HUES64 (cell line): ENCODE data around the gene GCC1.
A peak's percentile ranks its signal among the peaks of the same experiment; 100 is the strongest.

Experiments
- H3K27ac ChIP-seq: 2 replicates; pipeline ENCODE4 v1.7.0; 2013; ENCODE audit warnings: low read depth, low read length, inconsistent platforms
- H3K27me3 ChIP-seq: 2 replicates; pipeline ENCODE4 v1.6.1; 2013; ENCODE audit warnings: mild to moderate bottlenecking, low read length; ENCODE audit not compliant: insufficient read depth
- H3K36me3 ChIP-seq: 2 replicates; pipeline ENCODE4 v1.6.1; 2013; ENCODE audit warnings: mild to moderate bottlenecking, low read length; ENCODE audit not compliant: insufficient read depth
- H3K4me1 ChIP-seq: 2 replicates; pipeline ENCODE4 v1.6.1; 2013; ENCODE audit warnings: mild to moderate bottlenecking, low read length, moderate library complexity; ENCODE audit not compliant: insufficient read depth
- H3K4me3 ChIP-seq: 2 replicates; pipeline ENCODE4 v1.5.1; 2013; ENCODE audit warnings: mild to moderate bottlenecking, low read length, moderate library complexity
- H3K9ac ChIP-seq: 2 replicates; pipeline ENCODE4 v1.6.1; 2013; ENCODE audit warnings: mild to moderate bottlenecking, low read depth, low read length
- H3K9me3 ChIP-seq: 2 replicates; pipeline ENCODE4 v1.6.1; 2013; ENCODE audit warnings: low read depth, low read length; ENCODE audit not compliant: insufficient read depth
- WGBS: fragments of 150-250, 120-280 bp; methylation state at CpG from one replicate; pipeline ENCODE4 v1.1.7; 2013; ENCODE audit warnings: missing lambda C conversion rate; 5-methylcytosine and 5-hydroxymethylcytosine counted together

Gene GCC1

GRCh38 chr7:127588697-127589482, 3.5 kb upstream of the GCC1 start:
- peak overlapping the region; percentile 73 for H3K4me3 ChIP-seq
- H3K36me3 ChIP-seq = peaks cover 27% of the 10 kb centered on the region
- H3K4me1 ChIP-seq = peaks cover 10% of the 10 kb centered on the region; the same call in 1 of the 2 replicates
- H3K27me3 ChIP-seq = peaks cover 25% of the 10 kb centered on the region
- H3K9me3 ChIP-seq = no peaks in the 10 kb centered on the region; the same call in 1 of the 2 replicates
- peak overlapping the region; percentile 81 for H3K9ac ChIP-seq
- peak overlapping the region; percentile 77 for H3K27ac ChIP-seq
- WGBS = 5% methylated on average over 43 of the region's 43 CpGs

DNA sequence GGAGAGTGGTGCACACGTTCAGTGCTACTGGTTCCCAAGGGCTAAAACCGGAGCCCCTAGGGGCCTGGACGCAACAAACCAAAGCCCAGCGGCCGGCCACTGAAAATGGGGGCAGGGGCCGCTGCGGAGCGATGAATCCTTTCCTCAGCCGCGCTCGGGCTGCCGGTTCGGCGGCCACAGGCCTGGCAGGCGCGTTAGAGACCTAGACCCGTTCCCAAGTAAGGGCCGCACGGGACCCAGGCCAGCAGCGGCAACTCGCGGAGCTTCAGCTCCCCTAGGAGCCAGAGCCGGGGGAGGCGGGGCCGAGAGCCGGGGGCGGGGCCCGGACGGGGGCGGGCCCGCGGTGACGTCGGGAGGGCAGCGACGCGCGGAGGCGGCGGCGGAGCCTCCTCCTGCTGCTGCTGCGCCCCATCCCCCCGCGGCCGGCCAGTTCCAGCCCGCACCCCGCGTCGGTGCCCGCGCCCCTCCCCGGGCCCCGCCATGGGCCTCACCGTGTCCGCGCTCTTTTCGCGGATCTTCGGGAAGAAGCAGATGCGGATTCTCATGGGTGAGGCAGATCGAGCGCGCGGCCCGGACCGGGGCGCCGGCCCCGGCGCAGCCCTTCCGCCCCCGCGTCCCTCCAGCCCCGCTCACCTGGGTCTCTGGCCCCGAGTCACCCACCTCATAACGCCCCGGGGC, 2.8 kb upstream of the GCC1 start, which contains the start of gene ARF5:
Gene ARF5, plus strand, starts transcription at position 393 of the 678 bp plus-strand sequence. Its CDS starts 88 bp downstream, at position 481.
- Histone ChIP-seq H3K36me3 (peaks cover 34% of the 10 kb centered on the region), H3K27ac (peak within 1 kb of the TSS; percentile 77), H3K27me3 (peaks cover 25% of the 10 kb centered on the region), H3K4me1 (peaks cover 10% of the 10 kb centered on the region; the same call in 1 of the 2 replicates), H3K4me3 (peak within 1 kb of the TSS; percentile 73), H3K9ac (peak within 1 kb of the TSS; percentile 81), H3K9me3 (no peaks in the 10 kb centered on the region; the same call in 1 of the 2 replicates)
- 1% methylated on average over 77 of the region's 77 CpGs for WGBS

DNA sequence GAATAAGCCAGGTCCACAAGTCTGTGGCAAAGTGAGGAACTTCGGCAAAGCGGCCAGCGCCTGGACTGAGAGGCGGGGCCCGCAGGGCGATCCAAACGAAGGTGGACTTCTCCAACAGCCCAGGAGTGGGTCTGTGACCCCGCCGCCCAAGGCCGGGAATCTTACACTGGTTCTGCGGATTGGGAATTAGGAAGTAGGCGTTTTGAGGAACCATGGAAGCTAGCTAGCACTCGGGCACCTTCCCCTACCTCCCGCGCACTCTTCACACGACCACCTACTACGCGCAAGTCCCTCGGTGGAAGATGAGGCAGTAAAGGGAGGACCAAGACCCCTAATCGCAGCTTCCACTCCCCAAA, 2.2 kb upstream of the GCC1 start:
- H3K27me3 ChIP-seq = peaks cover 25% of the 10 kb centered on the region
- peaks cover 39% of the 10 kb centered on the region for H3K36me3 ChIP-seq
- WGBS = 73% methylated on average over 20 of the region's 20 CpGs
- H3K4me1 ChIP-seq = peaks cover 10% of the 10 kb centered on the region; the same call in 1 of the 2 replicates
- peak overlapping the region; percentile 28; the same call in 1 of the 2 replicates for H3K27ac ChIP-seq
- H3K9me3 ChIP-seq = no peaks in the 10 kb centered on the region; the same call in 1 of the 2 replicates
- peak overlapping the region; percentile 64 for H3K9ac ChIP-seq
- peak overlapping the region; percentile 73 for H3K4me3 ChIP-seq

- no peaks in the 10 kb centered on the region; the same call in 1 of the 2 replicates for H3K9me3 ChIP-seq
- peaks cover 10% of the 10 kb centered on the region; the same call in 1 of the 2 replicates for H3K4me1 ChIP-seq
- H3K27me3 ChIP-seq = peaks cover 25% of the 10 kb centered on the region
- no peak overlapping the region for H3K27ac ChIP-seq
- 76% methylated on average over 2 of the region's 2 CpGs for WGBS
- peaks cover 46% of the 10 kb centered on the region for H3K36me3 ChIP-seq
- H3K9ac ChIP-seq = no peak overlapping the region
- no peak overlapping the region for H3K4me3 ChIP-seq
These were observed 950 bp upstream of the GCC1 start for GRCh38 chr7:127586346-127586745.

GRCh38 chr7:127584648-127585043, 750 bp downstream of the GCC1 start:
- peaks cover 42% of the 10 kb centered on the region for H3K36me3 ChIP-seq
- peak overlapping the region; percentile 72 for H3K9ac ChIP-seq
- peaks cover 25% of the 10 kb centered on the region for H3K27me3 ChIP-seq
- H3K9me3 ChIP-seq = no peaks in the 10 kb centered on the region; the same call in 1 of the 2 replicates
- H3K4me3 ChIP-seq = peak overlapping the region; percentile 89
- H3K27ac ChIP-seq = no peak overlapping the region
- 39% methylated on average over 12 of the region's 12 CpGs for WGBS
- H3K4me1 ChIP-seq = peaks cover 10% of the 10 kb centered on the region; the same call in 1 of the 2 replicates

DNA sequence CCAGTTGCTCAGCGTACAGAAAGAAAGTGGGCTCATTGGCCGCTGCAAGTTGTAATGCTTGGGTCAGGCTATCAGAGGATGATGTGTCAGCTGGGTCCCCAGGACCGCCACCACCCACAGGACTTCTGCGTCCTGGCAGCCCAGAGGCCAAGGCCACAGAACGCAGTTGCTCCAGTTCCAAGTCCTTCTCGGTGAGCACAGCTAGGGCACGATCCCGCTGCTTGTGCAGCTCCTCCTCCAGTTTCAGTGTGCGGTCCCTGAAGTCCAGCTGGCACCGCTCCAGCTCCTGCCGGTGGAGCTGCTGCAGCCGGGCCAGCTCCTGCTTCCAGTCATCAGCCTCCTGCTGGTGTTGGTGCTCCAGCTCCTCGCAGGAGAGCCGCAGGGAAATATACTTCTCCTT, 3.0 kb downstream of the GCC1 start:
- 0 out of 2 replicates have a peak, but pooled peaks cover 4% of the 10 kb centered on the region for H3K4me1 ChIP-seq
- no peaks in the 10 kb centered on the region; the same call in 1 of the 2 replicates for H3K9me3 ChIP-seq
- no peak overlapping the region for H3K27ac ChIP-seq
- no peak overlapping the region for H3K9ac ChIP-seq
- WGBS = 96% methylated on average over 14 of the region's 14 CpGs
- peaks cover 18% of the 10 kb centered on the region for H3K27me3 ChIP-seq
- no peak overlapping the region for H3K4me3 ChIP-seq
- peaks cover 40% of the 10 kb centered on the region for H3K36me3 ChIP-seq

DNA sequence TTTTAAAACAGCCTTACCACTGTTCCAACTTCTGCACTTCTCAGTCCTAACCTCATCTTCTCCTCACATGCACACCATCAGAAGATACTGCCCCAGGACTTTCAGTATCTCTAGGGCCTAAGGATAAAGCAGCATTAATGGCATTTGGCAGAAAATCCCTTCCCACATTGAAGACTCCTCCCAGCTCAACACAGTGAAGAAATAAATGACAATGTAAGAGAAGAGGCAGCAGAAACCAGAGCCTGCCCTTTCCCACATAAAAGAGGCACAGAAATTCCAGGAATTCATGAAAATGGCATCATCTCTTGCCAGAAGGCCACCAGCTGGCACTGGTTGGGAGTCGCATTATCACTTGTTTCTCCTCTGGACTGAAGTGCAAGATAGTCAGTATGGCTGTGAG, 3.7 kb downstream of the GCC1 start:
- WGBS = 93% methylated on average over 1 of the region's 1 CpG
- Histone ChIP-seq H3K4me1 (0 out of 2 replicates have a peak, but pooled peaks cover 4% of the 10 kb centered on the region), H3K27ac (no peak overlapping the region), H3K36me3 (peaks cover 40% of the 10 kb centered on the region), H3K9me3 (no peaks in the 10 kb centered on the region; the same call in 1 of the 2 replicates), H3K4me3 (no peak overlapping the region), H3K9ac (no peak overlapping the region), H3K27me3 (peaks cover 12% of the 10 kb centered on the region)

- peaks cover 40% of the 10 kb centered on the region for H3K36me3 ChIP-seq
- H3K4me3 ChIP-seq = no peak overlapping the region
These were observed 4.8 kb downstream of the GCC1 start for GRCh38 chr7:127580612-127581011.

DNA sequence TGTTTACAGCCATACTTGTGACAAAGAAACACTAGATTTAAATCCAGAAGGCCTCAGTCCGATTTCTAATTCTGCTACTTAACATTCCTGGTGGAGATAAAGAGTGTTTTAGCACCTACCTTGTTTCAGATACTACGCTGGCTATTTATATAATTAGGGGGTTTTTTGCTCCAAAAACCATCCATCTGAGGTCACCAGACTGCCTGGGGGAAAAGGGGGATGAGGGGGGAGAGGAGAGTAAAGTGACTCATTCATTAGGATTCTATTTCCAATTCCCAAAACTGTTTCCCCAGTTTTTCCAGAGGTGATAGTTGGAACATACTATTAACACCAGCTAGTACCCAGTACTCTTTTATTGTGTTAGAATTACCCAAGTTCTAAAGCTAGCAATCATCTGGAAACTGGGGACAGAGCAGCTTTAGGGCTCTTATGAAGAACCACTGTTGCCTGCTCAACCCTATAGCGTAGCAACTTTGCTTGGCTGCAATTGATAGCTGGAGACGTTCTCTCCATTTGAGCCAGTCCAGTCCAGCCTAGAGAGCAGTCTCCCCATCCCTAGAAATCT, 6.6 kb downstream of the GCC1 start:
- Histone ChIP-seq H3K9ac (no peak overlapping the region), H3K4me1 (no peaks in the 10 kb centered on the region), H3K27ac (no peak overlapping the region), H3K4me3 (no peak overlapping the region), H3K9me3 (no peaks in the 10 kb centered on the region), H3K36me3 (peaks cover 36% of the 10 kb centered on the region), H3K27me3 (no peaks in the 10 kb centered on the region)
- 92% methylated on average over 3 of the region's 4 CpGs for WGBS

More at GRCh38 chr7:127580612-127581011, 4.8 kb downstream of the GCC1 start:
- Histone ChIP-seq H3K27ac (no peak overlapping the region), H3K9me3 (no peaks in the 10 kb centered on the region), H3K4me1 (0 out of 2 replicates have a peak, but pooled peaks cover under 1% of the 10 kb centered on the region), H3K27me3 (peaks cover under 1% of the 10 kb centered on the region; the same call in 1 of the 2 replicates), H3K9ac (no peak overlapping the region)

- 79% methylated on average over 5 of the region's 5 CpGs for WGBS
These were observed 7.2 kb downstream of the GCC1 start for GRCh38 chr7:127578036-127578684.

More at GRCh38 chr7:127578036-127578684, 7.2 kb downstream of the GCC1 start:
- Histone ChIP-seq H3K27me3 (no peaks in the 10 kb centered on the region), H3K4me3 (no peak overlapping the region), H3K36me3 (peaks cover 30% of the 10 kb centered on the region), H3K9me3 (no peaks in the 10 kb centered on the region), H3K9ac (no peak overlapping the region), H3K27ac (no peak overlapping the region), H3K4me1 (no peaks in the 10 kb centered on the region)
